Neutrophil (primary cell): ENCODE data around the gene ATF5.

Experiments used
- H3K27ac ChIP-seq: fragments of 200-600 bp; sonication (generic); 2 replicates; pipeline ENCODE4 v1.5.1; 2016; ENCODE audit warnings: mild to moderate bottlenecking, moderate library complexity
- H3K27me3 ChIP-seq: fragments of 200-600 bp; sonication (generic); 2 replicates; pipeline ENCODE4 v1.6.0; 2016; ENCODE audit warnings: mild to moderate bottlenecking
- H3K36me3 ChIP-seq: fragments of 200-600 bp; sonication (generic); 2 replicates; pipeline ENCODE4 v1.5.1; 2017
- H3K4me1 ChIP-seq, 2 experiments: fragments of 200-600 bp in 1 of 2; sonication (generic) in 1 of 2; 1 replicate in 1 of 2; 2 replicates in 1 of 2; pipeline versions ENCODE4 v1.5.1 to v1.6.1; 2013 to 2016; ENCODE audit warnings: low read depth in 1 of 2, low read length in 1 of 2, mild to moderate bottlenecking in 1 of 2, moderate library complexity in 1 of 2; ENCODE audit not compliant: control insufficient read depth in 1 of 2, insufficient read depth in 1 of 2
- H3K4me3 ChIP-seq, 2 experiments: fragments of 200-600 bp in 1 of 2; sonication (generic) in 1 of 2; 1 replicate in 1 of 2; 2 replicates in 1 of 2; pipeline ENCODE4 v1.5.1; 2013 to 2016; ENCODE audit warnings: low read depth in 1 of 2, low read length in 1 of 2, mild to moderate bottlenecking in 1 of 2, moderate library complexity in 1 of 2
- H3K9me3 ChIP-seq: fragments of 200-600 bp; sonication (generic); 2 replicates; pipeline ENCODE4 v1.5.1; 2016
- CTCF ChIP-seq: fragments of 200-600 bp; sonication (generic); IDR thresholded peaks from 2 replicates; pipeline ENCODE4 v1.5.1; 2016; ENCODE audit warnings: antibody characterized with exemption

Gene ATF5

GRCh38 chr19:49932731-49933131 lies 3.7 kb downstream of the ATF5 start:
- TF ChIP-seq CTCF: no peak
- Histone ChIP-seq H3K4me1 (peaks cover 14 to 15% of the 10 kb centered on the region in 2 experiments), H3K9me3 (no peaks in the 10 kb centered on the region), H3K27me3 (peaks cover 9% of the 10 kb centered on the region), H3K36me3 (no peaks in the 10 kb centered on the region), H3K4me3 (no peak overlapping the region), H3K27ac (no peak overlapping the region)

GRCh38 chr19:49933643-49934042 lies 4.6 kb downstream of the ATF5 start:
- Histone ChIP-seq H3K4me3 (no peak overlapping the region), H3K27ac (no peak overlapping the region), H3K27me3 (peaks cover 9% of the 10 kb centered on the region), H3K9me3 (no peaks in the 10 kb centered on the region), H3K4me1 (peaks cover 5 to 13% of the 10 kb centered on the region in 2 experiments), H3K36me3 (no peaks in the 10 kb centered on the region)
- no peak for TF ChIP-seq CTCF

- H3K27ac ChIP-seq: no peak overlapping the region
Measured at GRCh38 chr19:49936549-49936948, 7.5 kb downstream of the ATF5 start.

GRCh38 chr19:49937750-49938381 lies 8.9 kb downstream of the ATF5 start:
- peaks cover 6% of the 10 kb centered on the region for H3K27me3 ChIP-seq
- H3K4me1 ChIP-seq: peaks cover 0 to 5% of the 10 kb centered on the region in 2 experiments
- peak; percentile 92 for TF ChIP-seq CTCF
- H3K36me3 ChIP-seq: no peaks in the 10 kb centered on the region
- H3K9me3 ChIP-seq: no peaks in the 10 kb centered on the region
- H3K4me3 ChIP-seq: no peak overlapping the region
- no peak overlapping the region for H3K27ac ChIP-seq

More at GRCh38 chr19:49936549-49936948, 7.5 kb downstream of the ATF5 start:
- TF ChIP-seq CTCF: no peak
- H3K36me3 ChIP-seq: no peaks in the 10 kb centered on the region
- H3K9me3 ChIP-seq: no peaks in the 10 kb centered on the region
- peaks cover 9% of the 10 kb centered on the region for H3K27me3 ChIP-seq
- H3K4me1 ChIP-seq: peaks cover 0 to 5% of the 10 kb centered on the region in 2 experiments
- no peak overlapping the region for H3K4me3 ChIP-seq

- no peaks in the 10 kb centered on the region for H3K36me3 ChIP-seq
- no peak overlapping the region for H3K4me3 ChIP-seq
- H3K4me1 ChIP-seq: peaks cover 0 to 5% of the 10 kb centered on the region in 2 experiments
- no peaks in the 10 kb centered on the region for H3K9me3 ChIP-seq
- peaks cover 5% of the 10 kb centered on the region for H3K27me3 ChIP-seq
- no peak overlapping the region for H3K27ac ChIP-seq
- no peak for TF ChIP-seq CTCF
Measured at GRCh38 chr19:49938662-49939061, 9.7 kb downstream of the ATF5 start.
